GM12875 (cell line): Measurements from ENCODE around the gene OBSCN.

Experiments
- H3K4me3 ChIP-seq: one replicate; pipeline ENCODE4 v1.5.1; 2011; ENCODE audit warnings: low read depth, low read length, control low read depth
- CTCF ChIP-seq: IDR thresholded peaks from 2 replicates; pipeline ENCODE4 v1.5.1; 2011; ENCODE audit warnings: low read depth, mild to moderate bottlenecking, control low read depth, inconsistent platforms, low read length, moderate library complexity, borderline replicate concordance; ENCODE audit not compliant: insufficient read depth

The OBSCN gene

GRCh38 chr1:228424685-228425660 lies 217.1 kb downstream of the OBSCN start:
- no peak for TF ChIP-seq CTCF
- H3K4me3 ChIP-seq = no peak overlapping the region

GRCh38 chr1:228426518-228427175 lies 218.8 kb downstream of the OBSCN start:
- TF ChIP-seq CTCF = no peak
- H3K4me3 ChIP-seq = no peak overlapping the region

- no peak for TF ChIP-seq CTCF
- H3K4me3 ChIP-seq = no peak overlapping the region
Observed at GRCh38 chr1:228428412-228428811, 220.6 kb downstream of the OBSCN start.
